OCI-LY7 (cell line): ENCODE results near the gene CRBN.

Source experiments
- CTCF ChIP-seq: fragments of 200-600 bp; sonication (generic); conservative IDR thresholded peaks from 2 replicates; pipeline ENCODE4 v1.5.1; 2014; ENCODE audit warnings: mild to moderate bottlenecking, antibody characterized with exemption, low read length, moderate library complexity, mixed read lengths
- EZH2phosphoT487 ChIP-seq: fragments of 200-600 bp; sonication (generic); IDR thresholded peaks from 2 replicates; pipeline ENCODE4 v1.6.1; 2018; ENCODE audit warnings: low read depth, borderline replicate concordance, mild to moderate bottlenecking, mixed run types, antibody characterized with exemption, low read length, moderate library complexity, mixed read lengths

GRCh38 chr3:3165650-3166049 is 13.8 kb downstream of the CRBN start:
- TF ChIP-seq CTCF = no peak
- no peak for TF ChIP-seq EZH2phosphoT487
